Measurements from ENCODE around the gene RASA3.
"Not testable (repeated sequence)": the region's sequence is repeated elsewhere in the genome, so short reads cannot be mapped to it uniquely, and the experiment has no call there.

RASA3 gene

DNA sequence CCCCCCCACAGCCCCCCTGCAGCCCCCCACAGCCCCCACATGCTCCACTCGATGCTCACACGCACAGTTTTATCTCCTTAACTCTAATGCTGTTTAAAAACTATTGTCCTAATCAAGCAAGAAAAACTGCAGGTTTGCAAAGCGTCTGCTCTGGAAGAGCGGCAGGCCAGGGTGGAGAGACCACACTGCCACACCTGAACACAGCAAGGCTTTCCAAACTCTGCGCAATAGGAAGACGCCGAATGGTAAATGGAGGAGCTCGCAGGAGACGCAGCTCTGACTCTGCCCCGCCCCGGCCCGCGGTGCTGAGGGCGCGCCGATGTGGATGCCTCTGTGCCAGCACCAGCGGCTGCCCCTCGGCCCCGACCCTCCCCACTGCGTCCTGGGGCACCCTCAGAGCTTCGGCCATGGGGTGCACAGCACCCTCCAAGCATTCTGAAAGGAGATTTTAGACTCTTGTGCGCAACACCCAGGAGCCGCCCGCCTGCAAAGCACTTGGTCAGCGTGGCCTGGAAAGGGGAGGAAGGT lies 32.4 kb downstream of the RASA3 start:
- no peak for DNase-seq (ENCODE audit: low spot score)

GRCh38 chr13:114099191-114099590 lies 33.2 kb downstream of the RASA3 start:
- DNase-seq (ENCODE audit: low spot score) = no peak

DNA sequence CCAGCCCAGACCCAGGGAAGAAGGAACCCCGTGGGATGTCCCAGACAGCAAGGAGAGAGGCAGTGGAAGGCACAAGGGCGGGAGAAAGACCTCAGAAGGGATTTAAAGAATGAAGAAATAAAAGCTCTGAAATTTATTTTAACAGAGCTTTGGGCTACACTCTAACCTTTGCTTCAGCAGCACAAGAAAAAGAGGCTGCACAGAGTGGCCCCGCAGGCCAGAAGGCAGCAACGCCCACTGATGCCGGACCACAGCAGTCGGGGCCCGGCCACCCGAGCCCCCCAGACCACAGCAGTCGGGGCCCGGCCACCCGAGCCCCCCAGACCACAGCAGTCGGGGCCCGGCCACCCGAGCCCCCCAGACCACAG lies 33.8 kb downstream of the RASA3 start:
- DNase-seq (ENCODE audit: low spot score) = not testable (repeated sequence)

- no peak for DNase-seq (ENCODE audit: low spot score)
Measured at GRCh38 chr13:114097893-114098688, 34.3 kb downstream of the RASA3 start.

DNA sequence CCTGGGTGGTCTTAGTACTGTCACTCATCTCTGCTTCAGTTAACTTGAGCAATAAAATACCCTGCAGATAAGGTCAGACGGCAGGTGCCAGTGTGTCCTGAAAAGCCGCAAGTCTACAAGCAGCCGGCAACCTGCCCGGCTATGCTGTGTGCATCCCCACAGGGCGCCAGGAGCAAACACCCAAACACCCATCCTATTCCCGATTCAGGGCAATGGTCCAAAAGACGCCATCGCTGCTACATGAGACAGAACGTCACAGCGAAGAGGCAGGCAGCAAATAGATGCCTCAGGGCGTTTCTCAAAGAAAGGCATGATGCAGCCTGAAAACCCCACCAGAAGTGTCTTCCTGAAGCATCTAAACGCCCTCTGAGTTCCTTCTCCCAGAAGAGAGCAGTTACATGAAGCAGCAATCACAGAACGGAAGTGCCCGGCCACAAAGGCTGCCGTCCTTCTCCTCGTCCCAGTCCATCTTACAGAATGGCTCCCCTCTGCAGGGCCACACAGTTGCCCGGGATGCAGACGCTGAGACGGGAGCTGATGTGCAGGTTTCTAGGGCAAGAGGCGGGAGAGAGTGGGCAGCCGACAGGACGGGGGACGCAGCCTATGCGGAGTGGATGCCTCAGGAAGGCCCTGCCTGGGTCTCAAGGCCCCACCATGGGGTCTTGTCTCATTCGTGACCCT lies 35.1 kb downstream of the RASA3 start:
- DNase-seq (ENCODE audit: low spot score) = no peak

GRCh38 chr13:114096811-114097211 lies 35.6 kb downstream of the RASA3 start:
- DNase-seq (ENCODE audit: low spot score) = no peak

DNA sequence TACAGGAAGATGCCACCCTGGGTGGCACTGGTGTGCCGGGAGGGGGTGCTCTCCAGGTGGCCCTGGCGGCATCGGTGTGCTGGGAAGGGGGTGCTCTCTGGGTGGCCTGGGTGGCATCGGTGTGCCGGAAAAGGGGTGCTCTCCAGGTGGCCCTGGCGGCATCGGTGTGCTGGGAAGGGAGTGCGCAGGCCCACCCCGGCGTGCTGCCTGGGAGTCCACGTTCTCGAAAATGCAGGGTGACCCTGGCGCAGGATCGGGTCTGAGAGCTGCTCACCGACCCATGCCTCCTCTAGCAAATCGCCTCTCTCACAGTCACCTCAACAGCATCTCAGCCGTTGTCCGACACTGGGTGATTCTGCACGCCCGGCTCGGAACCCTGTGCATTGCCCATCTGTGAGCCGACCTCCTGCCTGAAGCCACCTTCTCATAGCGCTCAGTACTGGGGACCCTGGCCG lies 36.4 kb downstream of the RASA3 start:
- no peak for DNase-seq (ENCODE audit: low spot score)

GRCh38 chr13:114095486-114095885 lies 36.9 kb downstream of the RASA3 start:
- no peak for DNase-seq (ENCODE audit: low spot score)

DNA sequence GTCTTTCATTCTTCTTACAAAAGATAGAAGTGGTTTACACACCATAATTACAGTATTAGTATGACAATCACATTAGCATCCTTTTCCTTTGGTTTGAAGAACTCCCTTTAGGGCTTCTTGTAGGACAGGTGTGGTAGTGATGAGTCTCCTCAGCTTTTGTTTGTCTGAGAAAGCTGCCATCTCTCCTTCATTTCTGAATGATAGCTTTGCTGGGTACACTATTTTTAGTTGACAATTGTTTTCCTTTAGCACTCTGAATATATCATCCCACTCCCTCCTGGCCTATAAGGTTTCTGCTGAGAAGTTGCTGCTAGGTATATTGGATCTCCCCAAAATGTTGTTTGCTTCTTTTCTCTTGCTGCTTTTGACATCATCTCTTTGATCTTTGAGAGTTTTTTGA lies 39.3 kb downstream of the RASA3 start:
- DNase-seq (ENCODE audit: low spot score) = no peak

DNA sequence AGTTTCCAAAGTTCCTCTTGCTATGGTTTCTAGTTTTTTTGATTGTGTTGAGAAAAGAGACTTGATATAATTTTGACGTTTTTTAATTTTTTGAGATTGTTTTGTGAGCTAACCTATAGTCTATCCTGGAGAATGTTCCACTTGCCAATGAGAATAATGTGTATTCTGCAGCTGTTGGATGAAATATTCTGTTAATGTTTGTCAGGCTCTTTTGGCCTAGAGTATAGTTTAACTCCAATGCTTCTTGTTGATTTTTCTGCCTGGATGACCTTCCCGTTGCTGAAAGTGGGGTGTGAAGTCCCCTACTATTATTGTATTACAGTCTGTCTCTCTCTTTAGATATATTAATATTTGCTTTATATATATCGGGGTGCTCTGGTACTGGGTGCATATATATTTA lies 40.0 kb downstream of the RASA3 start:
- DNase-seq (ENCODE audit: low spot score) = no peak

- DNase-seq (ENCODE audit: low spot score) = no peak
Measured at GRCh38 chr13:114090476-114090875, 41.9 kb downstream of the RASA3 start.

DNA sequence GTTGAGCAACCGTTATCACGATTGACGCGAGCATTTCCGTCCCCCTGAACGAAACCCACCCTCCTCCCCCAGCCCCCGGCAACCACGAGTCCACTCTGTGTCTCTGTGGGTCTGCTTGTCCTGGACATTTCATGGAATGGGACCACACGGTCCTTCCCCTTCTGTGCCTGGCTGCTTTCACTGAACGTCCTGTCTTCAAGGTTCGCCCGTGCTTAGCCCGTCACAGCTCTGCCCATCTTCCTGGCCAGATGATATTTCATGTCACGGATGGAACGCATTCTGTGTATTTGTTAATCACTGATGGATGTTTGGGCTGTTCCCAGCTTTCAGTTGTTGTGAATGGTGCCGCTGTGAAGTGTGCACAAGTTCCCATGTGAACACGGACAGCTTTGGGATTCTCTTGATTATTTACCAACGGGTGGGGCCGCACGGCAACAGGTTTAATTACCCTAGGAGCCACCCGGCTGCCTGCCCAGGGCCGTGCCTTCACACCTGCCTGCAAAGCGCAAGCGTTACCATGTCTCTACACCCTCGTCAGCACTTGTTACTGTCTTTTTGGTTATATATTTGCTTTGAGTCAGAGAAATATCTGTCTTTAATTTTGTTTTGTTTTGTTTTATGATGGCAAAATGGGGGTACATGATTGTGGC lies 42.5 kb downstream of the RASA3 start:
- no peak for DNase-seq (ENCODE audit: low spot score)

DNA sequence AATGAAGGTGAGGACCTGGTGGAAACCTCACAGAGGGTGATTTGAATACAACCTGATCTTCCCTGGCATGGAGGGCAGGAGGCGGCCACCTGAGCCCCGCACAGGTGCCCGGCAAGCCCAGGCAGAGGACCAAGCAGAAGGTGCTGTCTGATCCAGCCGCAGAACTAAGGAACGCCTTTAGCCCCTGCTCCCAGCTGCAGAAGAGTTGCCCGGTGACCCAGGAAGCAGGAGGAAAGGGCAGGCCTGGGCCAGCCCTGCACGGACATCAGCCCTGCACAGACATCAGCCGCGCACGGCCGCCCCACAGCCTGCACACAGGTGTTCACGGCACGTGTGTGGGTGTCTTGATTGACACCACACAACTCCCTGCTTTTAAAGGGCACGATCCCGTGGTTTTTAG lies 43.1 kb downstream of the RASA3 start:
- no peak for DNase-seq (ENCODE audit: low spot score)

- no peak for DNase-seq (ENCODE audit: low spot score)
Measured at GRCh38 chr13:114088863-114089262, 43.6 kb downstream of the RASA3 start.

DNA sequence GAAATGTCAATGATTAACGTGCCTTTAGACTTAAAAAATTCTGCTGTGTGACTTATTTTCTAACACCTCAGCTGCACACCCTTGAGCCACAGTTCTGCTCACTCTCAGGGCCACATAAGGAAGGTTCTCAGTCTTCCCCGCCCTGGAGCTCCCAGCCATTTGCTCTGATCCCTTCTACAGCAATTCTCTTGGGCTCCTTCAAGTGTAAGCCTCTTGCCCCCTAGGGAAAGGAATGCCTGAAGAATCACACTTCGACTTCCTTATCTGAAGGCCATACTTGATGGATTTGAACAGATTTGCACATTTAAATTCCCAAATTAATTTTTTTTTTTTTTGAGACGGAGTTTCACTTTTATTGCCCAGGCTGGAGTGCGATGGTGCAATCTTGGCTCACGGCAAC lies 44.2 kb downstream of the RASA3 start:
- no peak for DNase-seq (ENCODE audit: low spot score)

DNA sequence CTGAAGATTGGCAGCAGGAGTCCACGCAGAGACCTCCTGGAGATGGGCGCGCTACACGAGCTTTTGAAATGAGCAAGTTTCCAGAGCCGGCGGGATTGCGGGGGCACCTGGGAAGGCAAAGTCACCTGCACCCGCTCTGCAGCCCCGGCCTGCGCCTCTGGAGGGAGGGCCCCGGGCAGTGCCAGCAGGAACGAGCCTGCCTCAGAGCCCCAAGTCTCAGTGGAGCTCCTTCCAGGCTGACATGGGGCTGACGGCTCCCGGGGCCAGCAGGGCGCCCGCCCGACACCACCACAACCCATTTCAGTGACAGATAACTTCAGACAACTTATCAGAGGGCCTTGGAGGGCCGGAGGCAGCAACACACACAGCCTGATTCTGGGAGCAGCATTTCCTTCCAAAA lies 45.0 kb downstream of the RASA3 start:
- no peak for DNase-seq (ENCODE audit: low spot score)

DNA sequence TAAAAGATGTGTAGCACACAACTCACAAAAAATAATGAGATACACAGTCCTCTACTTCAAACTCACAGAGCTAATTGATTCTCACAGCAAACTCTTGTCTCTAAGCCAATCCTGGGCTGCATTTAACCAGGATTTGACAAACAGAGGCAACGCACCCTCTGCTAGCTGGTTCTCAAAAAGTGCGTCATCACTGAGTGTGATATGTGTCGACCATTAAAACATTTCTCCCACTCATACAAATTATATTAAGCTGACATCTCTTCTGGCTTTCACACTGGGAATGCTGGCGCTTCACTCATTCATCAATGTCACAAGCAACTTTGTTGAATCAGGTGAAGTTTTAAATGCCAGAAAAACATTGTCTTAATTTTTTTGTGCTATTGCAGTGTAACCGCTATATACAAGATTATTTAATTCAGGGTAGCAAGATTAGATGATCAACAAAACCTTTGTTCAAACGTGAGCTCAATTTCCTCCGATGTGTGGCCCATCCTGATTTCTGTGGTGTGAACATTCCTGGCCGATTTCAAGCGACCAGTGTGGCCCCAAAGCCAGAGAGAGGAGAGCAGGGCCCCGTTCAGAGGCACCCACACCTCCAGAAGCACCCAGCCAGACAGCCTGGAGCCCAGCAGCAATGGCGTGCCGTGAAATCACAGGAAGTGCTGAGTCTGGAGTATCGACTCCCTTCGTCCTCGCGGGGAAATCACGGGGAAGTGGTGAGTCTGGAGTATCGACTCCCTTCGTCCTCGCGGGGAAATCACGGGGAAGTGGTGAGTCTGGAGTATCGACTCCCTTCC lies 49.4 kb downstream of the RASA3 start:
- no peak for DNase-seq (ENCODE audit: low spot score)

DNA sequence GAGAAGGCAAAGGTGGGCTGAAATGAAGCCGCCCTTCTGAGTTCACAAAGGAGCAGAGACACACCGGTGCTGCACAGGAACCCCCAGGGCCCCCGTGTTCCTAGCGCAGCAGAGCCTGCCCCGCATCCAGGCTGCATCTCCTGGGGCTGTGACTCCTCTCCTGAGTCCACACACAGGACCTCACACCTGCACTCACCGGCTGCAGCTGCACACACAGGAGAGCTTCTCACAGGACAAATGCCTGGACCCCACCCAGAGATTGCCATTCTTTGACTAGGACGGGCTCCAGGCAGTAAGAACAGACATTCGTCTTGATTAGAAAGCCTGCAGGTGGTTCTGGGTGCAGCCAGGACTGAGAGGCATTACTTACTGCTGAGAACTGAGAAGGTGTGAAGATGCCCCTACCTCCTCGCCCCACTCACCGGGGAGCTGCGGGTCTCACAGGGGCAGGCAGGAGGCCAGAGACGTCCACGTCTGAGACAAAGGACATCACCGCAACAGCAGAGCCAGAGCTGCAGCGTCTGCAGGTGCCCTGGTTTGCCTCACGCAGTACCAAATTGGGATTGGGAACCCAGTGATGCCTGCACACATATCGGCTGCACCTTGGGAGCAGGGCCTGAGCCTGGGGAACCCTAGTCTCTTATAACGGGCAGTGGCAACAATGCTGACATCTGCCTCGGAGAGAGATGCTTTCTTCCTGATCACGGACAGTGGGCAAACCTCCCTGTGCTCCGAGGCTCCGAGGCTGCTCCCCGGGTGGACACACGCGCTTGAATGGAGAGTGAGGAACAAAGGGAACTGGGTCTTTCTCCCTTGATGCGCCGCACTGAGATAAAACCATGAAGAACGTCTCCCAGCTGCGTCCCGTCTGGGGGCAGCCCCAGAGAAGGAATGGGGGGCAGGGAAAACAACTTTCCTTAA lies 50.4 kb downstream of the RASA3 start:
- DNase-seq (ENCODE audit: low spot score) = no peak

- DNase-seq (ENCODE audit: low spot score) = no peak
Measured at GRCh38 chr13:114080739-114081561, 51.5 kb downstream of the RASA3 start.

All from kidney capillary endothelial cell (primary cell).